Osteocyte (in vitro differentiated cells): ENCODE results near the gene PLPP3. TPM values are rescaled to one million over a fixed set of nuclear protein-coding genes. Genes with fewer than 3 reads are reported as not detected.

Source experiments
- DNase-seq: peaks from one replicate; pipeline ENCODE4 v3.0.0; 2021; ENCODE audit warnings: mixed read lengths; ENCODE audit not compliant: unreplicated experiment; ENCODE audit errors: extremely low spot score
- H3K27ac Mint-ChIP-seq: one replicate; pipeline ENCODE4 v1.8.0; 2021; ENCODE audit warnings: mild to moderate bottlenecking, mixed read lengths; ENCODE audit not compliant: unreplicated experiment
- H3K27me3 Mint-ChIP-seq: one replicate; pipeline ENCODE4 v1.8.0; 2021; ENCODE audit warnings: mixed read lengths; ENCODE audit not compliant: unreplicated experiment
- H3K36me3 Mint-ChIP-seq: one replicate; pipeline ENCODE4 v1.8.0; 2021; ENCODE audit warnings: mixed read lengths; ENCODE audit not compliant: unreplicated experiment
- H3K4me1 Mint-ChIP-seq: one replicate; pipeline ENCODE4 v1.8.0; 2021; ENCODE audit warnings: mixed read lengths; ENCODE audit not compliant: unreplicated experiment
- H3K4me3 Mint-ChIP-seq: one replicate; pipeline ENCODE4 v1.8.0; 2021; ENCODE audit warnings: mild to moderate bottlenecking, moderate library complexity, mixed read lengths; ENCODE audit not compliant: unreplicated experiment
- H3K9me3 Mint-ChIP-seq: one replicate; pipeline ENCODE4 v1.8.0; 2021; ENCODE audit warnings: mixed read lengths; ENCODE audit not compliant: unreplicated experiment
- CTCF ChIP-seq: fragments of 200-600 bp; sonication (generic); IDR thresholded peaks from 2 replicates; pipeline ENCODE4 v1.5.0; 2021; ENCODE audit warnings: antibody characterized with exemption, mild to moderate bottlenecking, moderate library complexity
- total RNA-seq: library from RNA; stranded (reverse); gene quantifications from 2 replicates; pipeline ENCODE4 v1.2.1, GENCODE V29; 2021

PLPP3 gene
- total RNA-seq, 1 donor from 2014 or later: 157 TPM

GRCh38 chr1:56511766-56512165, 67.6 kb downstream of the PLPP3 start:
- H3K27me3 Mint-ChIP-seq: no peaks in the 10 kb centered on the region
- no peak for TF ChIP-seq CTCF
- DNase-seq: no peak
- H3K36me3 Mint-ChIP-seq: peaks cover 71% of the 10 kb centered on the region
- peaks cover 12% of the 10 kb centered on the region for H3K4me1 Mint-ChIP-seq
- H3K27ac Mint-ChIP-seq: no peak overlapping the region
- no peaks in the 10 kb centered on the region for H3K9me3 Mint-ChIP-seq
- H3K4me3 Mint-ChIP-seq: no peak overlapping the region

GRCh38 chr1:56511364-56511763, 68.0 kb downstream of the PLPP3 start:
- Mint-ChIP-seq H3K27ac (no peak overlapping the region), H3K4me3 (no peak overlapping the region), H3K36me3 (peaks cover 73% of the 10 kb centered on the region), H3K4me1 (peaks cover 15% of the 10 kb centered on the region), H3K9me3 (no peaks in the 10 kb centered on the region), H3K27me3 (no peaks in the 10 kb centered on the region)
- no peak for TF ChIP-seq CTCF
- DNase-seq: no peak

- Mint-ChIP-seq H3K4me1 (peaks cover 19% of the 10 kb centered on the region), H3K4me3 (no peak overlapping the region), H3K27me3 (no peaks in the 10 kb centered on the region), H3K27ac (peak overlapping the region; percentile 17), H3K9me3 (no peaks in the 10 kb centered on the region), H3K36me3 (peaks cover 80% of the 10 kb centered on the region)
- no peak for DNase-seq
- TF ChIP-seq CTCF: no peak
These were observed 68.7 kb downstream of the PLPP3 start for GRCh38 chr1:56510642-56511021.

- Mint-ChIP-seq H3K4me3 (no peak overlapping the region), H3K4me1 (peaks cover 20% of the 10 kb centered on the region)
These were observed 69.4 kb downstream of the PLPP3 start for GRCh38 chr1:56509713-56510641.

More at GRCh38 chr1:56509713-56510641, 69.4 kb downstream of the PLPP3 start:
- H3K9me3 Mint-ChIP-seq: no peaks in the 10 kb centered on the region
- no peak for DNase-seq
- H3K27me3 Mint-ChIP-seq: no peaks in the 10 kb centered on the region
- H3K36me3 Mint-ChIP-seq: peaks cover 81% of the 10 kb centered on the region
- peak overlapping the region; percentile 17 for H3K27ac Mint-ChIP-seq
- TF ChIP-seq CTCF: no peak
